ENCODE data around the gene BANF1.
"Not testable (repeated sequence)": the region's sequence is repeated elsewhere in the genome, so short reads cannot be mapped to it uniquely, and the experiment has no call there.

Gene BANF1

GRCh38 chr11:65978391-65979238, 23.7 kb upstream of the BANF1 start:
- DNase-seq (ENCODE audit: low spot score): no peak

GRCh38 chr11:65979261-65979759, 23.0 kb upstream of the BANF1 start:
- no peak for DNase-seq (ENCODE audit: low spot score)

- peak; percentile 49 for DNase-seq (ENCODE audit: low spot score)
Measured at GRCh38 chr11:65981101-65981740, 21.1 kb upstream of the BANF1 start.

DNA sequence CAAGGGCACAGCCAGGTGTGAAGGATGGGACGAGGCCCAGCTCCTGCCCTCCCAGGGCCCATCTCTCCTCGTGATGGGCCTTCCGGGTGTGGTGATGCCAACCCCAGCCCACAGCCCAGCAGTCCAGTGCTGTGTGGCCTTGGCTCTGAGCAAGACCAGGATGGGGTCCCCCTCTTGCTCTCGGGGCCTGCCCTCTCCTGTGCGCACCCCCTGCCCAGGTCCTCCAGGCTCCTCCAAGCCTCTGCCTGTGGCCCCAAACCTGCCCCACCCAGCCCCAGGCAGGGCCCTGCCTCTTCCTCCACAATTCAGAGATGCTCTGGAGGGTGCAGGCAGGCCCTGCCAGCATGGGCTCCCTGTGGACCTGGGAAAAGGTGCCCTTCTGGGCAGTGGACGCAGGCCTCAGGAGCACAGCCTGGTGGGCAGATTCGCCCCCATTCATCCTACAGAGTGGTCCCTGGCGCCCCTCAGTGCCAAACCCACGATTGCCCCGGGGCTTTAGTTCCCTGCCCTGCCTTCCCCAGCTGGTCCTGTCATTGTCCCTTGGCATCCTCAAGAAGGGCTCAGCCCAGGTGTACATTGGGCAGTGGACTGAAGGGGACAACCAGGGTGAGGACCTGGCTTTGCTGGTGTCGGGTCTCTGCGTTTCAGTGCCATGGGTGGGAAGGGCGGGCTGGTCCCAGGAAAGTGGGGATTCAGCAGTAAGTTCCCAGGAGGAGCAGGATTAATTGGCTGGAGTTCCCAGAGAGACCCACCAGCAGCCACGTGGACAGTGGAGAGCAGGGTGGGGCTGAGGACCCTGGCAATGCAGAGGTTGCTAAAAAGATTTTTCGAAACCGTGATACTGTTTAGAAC, 20.1 kb upstream of the BANF1 start:
- DNase-seq (ENCODE audit: low spot score): no peak

- DNase-seq (ENCODE audit: low spot score): no peak
Measured at GRCh38 chr11:65982824-65983588, 19.3 kb upstream of the BANF1 start.

DNA sequence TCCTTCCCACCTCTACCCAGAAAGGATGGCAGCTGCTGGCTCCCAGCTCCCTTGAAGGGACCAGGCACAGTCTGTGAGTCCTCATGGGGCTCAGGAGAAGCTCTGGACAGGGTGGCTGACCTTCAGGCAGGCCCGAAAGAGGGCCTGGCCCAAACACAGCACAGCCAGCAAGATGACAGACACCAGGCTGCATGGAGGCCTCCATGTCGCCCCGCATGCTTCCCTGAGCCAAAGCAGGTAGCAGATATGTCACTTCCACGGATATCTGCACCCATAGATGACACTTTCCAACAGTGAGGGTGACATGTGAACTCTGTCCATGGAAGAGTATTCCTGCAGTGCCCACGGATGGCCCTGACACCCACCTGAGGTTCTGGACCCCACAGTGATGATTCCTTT, 18.7 kb upstream of the BANF1 start:
- no peak for DNase-seq (ENCODE audit: low spot score)

- DNase-seq (ENCODE audit: low spot score): no peak
Measured at GRCh38 chr11:65987336-65987735, 15.0 kb upstream of the BANF1 start.

DNA sequence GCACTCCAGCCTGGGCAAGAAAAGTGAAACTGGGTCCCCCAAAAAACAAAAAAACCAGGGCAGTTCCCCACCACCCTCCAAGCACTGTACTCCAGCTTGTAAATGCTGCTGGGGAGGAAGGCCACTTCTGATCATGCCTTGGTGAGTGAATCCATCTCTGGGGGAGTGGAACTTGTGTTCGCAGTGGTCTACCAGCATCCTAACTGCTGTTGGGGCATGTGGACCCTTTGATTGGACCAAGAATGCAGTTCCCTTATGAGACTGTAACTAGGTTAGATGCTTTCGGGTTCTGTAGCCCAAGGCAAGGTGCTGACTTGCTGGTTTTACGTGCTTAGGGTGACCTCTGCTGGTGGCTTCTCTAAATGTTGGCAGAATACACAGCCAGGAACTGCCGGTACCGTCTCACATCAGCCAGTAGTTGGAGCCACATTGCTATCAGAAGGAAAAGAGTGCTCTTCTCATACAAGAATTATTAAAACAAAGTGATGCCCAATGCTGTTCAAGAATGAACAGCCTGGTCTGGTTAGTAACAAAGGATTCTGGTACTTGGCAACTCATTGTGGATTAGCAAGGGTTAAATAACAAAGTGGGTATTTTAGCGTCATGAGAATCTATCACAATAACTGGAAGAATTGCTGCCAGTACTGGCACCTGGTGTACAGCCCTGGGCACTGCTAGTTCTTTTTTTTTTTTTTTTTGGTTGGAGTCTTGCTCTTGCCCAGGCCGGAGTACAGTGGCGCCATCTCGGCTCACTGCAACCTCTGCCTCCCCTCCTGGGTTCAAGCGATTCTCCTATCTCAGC, 13.3 kb upstream of the BANF1 start:
- DNase-seq (ENCODE audit: low spot score): peak; percentile 99

DNA sequence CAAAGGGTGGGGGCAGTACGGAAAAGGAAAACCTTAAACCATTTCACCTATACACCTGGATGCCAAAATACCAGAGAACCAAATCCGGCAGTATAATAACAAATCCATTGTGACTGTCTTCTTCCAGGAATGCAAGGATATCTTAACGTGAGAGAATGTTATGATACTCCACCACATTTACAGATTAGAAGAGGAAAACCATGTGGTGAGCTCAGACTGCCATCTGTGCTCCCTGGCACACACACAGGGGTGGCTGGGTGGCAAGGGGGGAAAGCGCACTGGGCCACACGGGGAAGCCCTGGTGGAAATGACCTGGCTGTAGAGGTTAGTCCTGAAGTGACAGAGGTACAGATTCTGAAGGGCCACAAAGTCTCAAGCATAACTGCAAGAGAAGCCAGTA, 10.2 kb upstream of the BANF1 start:
- peak; percentile 79 for DNase-seq (ENCODE audit: low spot score)

DNA sequence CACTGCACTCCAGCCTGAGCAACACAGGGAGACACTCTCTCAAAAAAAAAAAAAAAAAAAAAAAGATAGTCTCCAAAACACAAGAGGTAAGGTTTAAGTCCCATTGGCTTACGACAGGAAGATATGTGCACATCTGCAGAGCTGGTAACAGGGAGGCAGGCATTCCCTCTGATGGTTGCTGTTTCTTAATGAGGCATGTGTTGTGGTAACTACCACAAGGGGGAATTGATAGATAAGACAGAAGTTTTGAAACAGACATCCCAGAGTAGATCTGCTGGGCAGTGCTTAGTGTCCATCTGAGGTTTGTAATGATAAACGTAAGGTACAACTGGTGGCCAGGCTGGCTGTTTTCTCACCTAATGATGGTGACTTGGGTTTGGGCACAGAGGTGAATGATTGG, 5.0 kb upstream of the BANF1 start:
- no peak for DNase-seq (ENCODE audit: low spot score)

GRCh38 chr11:66002648-66003225, 434 bp downstream of the BANF1 start:
- DNase-seq (ENCODE audit: low spot score): peak; percentile 62

DNA sequence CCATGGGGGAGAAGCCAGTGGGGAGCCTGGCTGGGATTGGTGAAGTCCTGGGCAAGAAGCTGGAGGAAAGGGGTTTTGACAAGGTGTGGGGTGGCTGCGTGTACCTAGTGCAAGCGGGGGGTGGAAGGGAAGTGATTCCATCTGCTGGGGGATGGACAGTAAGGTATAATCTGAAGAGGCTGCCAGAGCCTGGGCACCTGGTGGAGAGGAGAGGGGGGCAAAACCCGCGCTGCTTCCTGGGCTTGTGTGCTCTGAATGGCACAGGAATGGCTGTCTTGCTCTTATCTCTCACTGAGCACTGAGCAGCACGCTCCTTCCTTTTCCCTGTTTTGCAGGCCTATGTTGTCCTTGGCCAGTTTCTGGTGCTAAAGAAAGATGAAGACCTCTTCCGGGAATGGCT, 988 bp downstream of the BANF1 start:
- DNase-seq (ENCODE audit: low spot score): no peak

GRCh38 chr11:66004186-66004585, 1.9 kb downstream of the BANF1 start:
- no peak for DNase-seq (ENCODE audit: low spot score)

DNA sequence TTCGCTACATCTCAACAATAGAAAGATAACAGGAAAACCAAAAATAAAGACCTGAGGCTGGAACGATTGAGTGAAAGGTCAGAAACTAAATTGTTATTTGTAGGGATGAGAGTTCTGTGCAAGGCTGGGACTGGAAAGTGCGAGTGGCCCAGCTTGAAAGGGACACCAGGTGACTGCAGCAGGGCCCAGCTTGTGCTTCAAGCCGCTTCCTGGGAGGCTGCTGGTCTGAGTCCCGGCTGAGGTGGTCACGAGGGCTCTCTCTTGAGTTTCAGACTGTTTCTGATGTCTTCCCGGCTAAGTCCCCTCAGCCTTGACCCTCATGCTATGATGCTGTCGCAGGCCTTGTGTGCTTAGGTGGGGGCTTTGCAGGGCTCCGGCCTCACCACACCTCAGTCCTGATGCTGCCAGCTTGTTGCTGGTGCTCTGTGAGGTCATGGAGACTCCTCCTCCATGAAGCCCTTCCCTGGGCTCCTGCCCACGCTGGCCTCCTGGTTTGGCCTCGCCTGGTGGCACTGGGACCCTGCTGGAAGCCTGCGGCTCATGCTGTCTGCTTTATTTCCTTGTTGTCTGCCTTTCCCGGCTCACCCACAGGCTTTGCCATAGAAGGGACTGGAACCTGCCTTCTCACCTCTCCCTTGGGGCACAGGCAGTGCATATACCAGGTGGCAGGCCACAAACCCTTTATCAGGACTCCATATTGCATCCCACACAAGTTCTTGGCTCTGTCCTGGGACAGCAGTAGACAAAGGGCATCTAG, 4.0 kb downstream of the BANF1 start:
- no peak for DNase-seq (ENCODE audit: low spot score)

GRCh38 chr11:66006891-66007176, 4.5 kb downstream of the BANF1 start:
- DNase-seq (ENCODE audit: low spot score): no peak

DNA sequence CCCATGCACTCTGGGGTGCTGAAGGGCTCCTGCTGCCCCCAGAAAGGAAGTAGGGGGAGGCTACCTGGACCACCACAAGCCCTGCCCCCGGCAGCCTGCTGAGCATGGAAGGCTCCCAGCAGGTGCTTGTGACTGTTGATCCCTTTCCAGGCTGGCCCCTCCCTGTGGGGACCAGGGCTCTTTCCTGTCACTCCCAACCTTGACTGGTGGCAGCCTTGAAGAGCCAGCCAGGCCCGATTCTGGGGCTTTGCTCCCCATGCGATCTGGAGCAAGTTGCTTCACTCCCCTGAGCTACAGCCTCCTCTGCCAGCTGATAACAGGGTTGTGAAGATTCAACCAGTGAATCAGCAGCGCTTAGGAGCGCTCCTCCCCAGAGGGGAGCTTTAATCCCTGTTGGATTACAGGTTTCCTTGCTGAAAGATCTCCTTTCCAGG, 4.9 kb downstream of the BANF1 start:
- DNase-seq (ENCODE audit: low spot score): no peak

DNA sequence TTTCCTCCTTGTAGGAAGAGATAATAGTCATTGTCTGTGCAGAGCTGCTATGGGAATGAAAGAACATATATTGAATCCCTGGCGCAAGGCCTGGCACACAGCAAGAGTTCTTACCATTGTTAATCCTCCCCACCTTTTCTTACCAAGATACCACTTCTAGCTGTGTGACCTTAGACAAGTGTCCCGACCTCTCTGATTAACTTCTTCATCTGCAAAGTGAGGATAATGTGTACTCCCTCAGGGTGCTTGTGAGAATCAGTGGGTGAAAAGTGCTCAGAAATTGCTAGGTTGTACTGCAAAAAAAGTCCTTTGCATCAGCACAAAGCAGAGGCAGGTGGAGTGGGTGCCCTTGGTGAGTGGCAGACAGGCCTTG, 5.8 kb downstream of the BANF1 start:
- no peak for DNase-seq (ENCODE audit: low spot score)

DNA sequence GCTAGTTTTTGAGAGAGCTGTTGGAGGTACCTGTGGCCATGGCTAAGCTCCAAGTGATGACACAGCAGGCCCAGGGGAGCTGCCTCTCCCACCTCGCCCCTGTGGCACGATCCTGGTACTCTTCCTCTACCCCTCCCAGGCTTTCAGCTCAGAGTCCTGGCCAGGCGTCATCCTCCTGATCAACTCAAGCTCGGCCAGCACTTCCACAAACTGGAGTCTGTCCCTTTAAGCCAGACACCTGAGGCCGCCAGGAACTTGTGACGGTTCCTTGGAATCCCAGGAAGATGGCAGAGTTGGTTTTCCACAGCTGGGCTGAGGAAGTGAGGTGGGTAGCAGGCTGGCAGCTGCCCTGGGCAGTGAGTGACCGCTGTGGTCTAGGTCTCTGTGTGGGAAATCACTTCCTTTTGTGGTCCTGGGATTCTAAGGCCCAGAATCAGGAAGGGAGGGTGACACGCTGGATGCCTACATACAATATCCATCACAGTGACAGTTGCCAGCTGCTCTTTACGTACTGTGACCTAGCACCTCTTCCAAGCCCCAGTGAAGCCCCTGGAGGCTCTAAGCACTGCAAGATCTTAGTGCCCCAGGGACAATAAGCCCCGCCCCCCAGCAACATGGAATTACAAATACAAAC, 6.3 kb downstream of the BANF1 start:
- DNase-seq (ENCODE audit: low spot score): no peak

GRCh38 chr11:66010036-66010435, 7.7 kb downstream of the BANF1 start:
- not testable (repeated sequence) for DNase-seq (ENCODE audit: low spot score)
